ENCODE data around the gene GRAMD2A.

The GRAMD2A gene

GRCh38 chr15:72153269-72154000 lies 44.2 kb downstream of the GRAMD2A start:
- Histone ChIP-seq H3K4me3 (ENCODE audit: extremely low read depth, insufficient read depth, low read length, poor library complexity, severe bottlenecking) (no peak overlapping the region), H3K9me3 (ENCODE audit: control insufficient read depth, low read length) (no peaks in the 10 kb centered on the region), H3K27ac (ENCODE audit: low read depth, low read length, severe bottlenecking) (no peak overlapping the region), H3K36me3 (ENCODE audit: control insufficient read depth, insufficient read depth, low read length) (no peaks in the 10 kb centered on the region), H3K4me1 (ENCODE audit: control insufficient read depth, insufficient read depth, low read length, poor library complexity, severe bottlenecking) (peaks cover 6% of the 10 kb centered on the region)
- WGBS, 2 experiments (ENCODE audit: insufficient coverage in 2 of 2): 93 to 96% methylated on average over 3 to 4 of the region's 5 CpGs

- WGBS, 2 experiments (ENCODE audit: insufficient coverage in 2 of 2): 74 to 75% methylated on average over 1 to 2 of the region's 2 CpGs
- Histone ChIP-seq H3K4me3 (ENCODE audit: extremely low read depth, insufficient read depth, low read length, poor library complexity, severe bottlenecking) (no peak overlapping the region), H3K27ac (ENCODE audit: low read depth, low read length, severe bottlenecking) (no peak overlapping the region), H3K4me1 (ENCODE audit: control insufficient read depth, insufficient read depth, low read length, poor library complexity, severe bottlenecking) (no peaks in the 10 kb centered on the region), H3K36me3 (ENCODE audit: control insufficient read depth, insufficient read depth, low read length) (no peaks in the 10 kb centered on the region), H3K9me3 (ENCODE audit: control insufficient read depth, low read length) (no peaks in the 10 kb centered on the region)
Observed at GRCh38 chr15:72147418-72147817, 50.2 kb downstream of the GRAMD2A start.

GRCh38 chr15:72146934-72147333 lies 50.7 kb downstream of the GRAMD2A start:
- Histone ChIP-seq H3K9me3 (ENCODE audit: control insufficient read depth, low read length) (no peaks in the 10 kb centered on the region), H3K4me3 (ENCODE audit: extremely low read depth, insufficient read depth, low read length, poor library complexity, severe bottlenecking) (no peak overlapping the region), H3K27ac (ENCODE audit: low read depth, low read length, severe bottlenecking) (no peak overlapping the region), H3K4me1 (ENCODE audit: control insufficient read depth, insufficient read depth, low read length, poor library complexity, severe bottlenecking) (no peaks in the 10 kb centered on the region), H3K36me3 (ENCODE audit: control insufficient read depth, insufficient read depth, low read length) (no peaks in the 10 kb centered on the region)

GRCh38 chr15:72146221-72146620 lies 51.4 kb downstream of the GRAMD2A start:
- H3K36me3 ChIP-seq (ENCODE audit: control insufficient read depth, insufficient read depth, low read length): no peaks in the 10 kb centered on the region
- H3K4me1 ChIP-seq (ENCODE audit: control insufficient read depth, insufficient read depth, low read length, poor library complexity, severe bottlenecking): peaks cover 3% of the 10 kb centered on the region
- no peak overlapping the region for H3K4me3 ChIP-seq (ENCODE audit: extremely low read depth, insufficient read depth, low read length, poor library complexity, severe bottlenecking)
- H3K27ac ChIP-seq (ENCODE audit: low read depth, low read length, severe bottlenecking): no peak overlapping the region
- no peaks in the 10 kb centered on the region for H3K9me3 ChIP-seq (ENCODE audit: control insufficient read depth, low read length)
- WGBS, 2 experiments (ENCODE audit: insufficient coverage in 2 of 2): 93 to 94% methylated on average over 2 to 3 of the region's 3 CpGs

- peaks cover 3% of the 10 kb centered on the region for H3K4me1 ChIP-seq (ENCODE audit: control insufficient read depth, insufficient read depth, low read length, poor library complexity, severe bottlenecking)
- no peak overlapping the region for H3K4me3 ChIP-seq (ENCODE audit: extremely low read depth, insufficient read depth, low read length, poor library complexity, severe bottlenecking)
- no peaks in the 10 kb centered on the region for H3K36me3 ChIP-seq (ENCODE audit: control insufficient read depth, insufficient read depth, low read length)
- 88 to 92% methylated on average over 1 to 2 of the region's 4 CpGs for WGBS, 2 experiments (ENCODE audit: insufficient coverage in 2 of 2)
- no peak overlapping the region for H3K27ac ChIP-seq (ENCODE audit: low read depth, low read length, severe bottlenecking)
- no peaks in the 10 kb centered on the region for H3K9me3 ChIP-seq (ENCODE audit: control insufficient read depth, low read length)
Observed at GRCh38 chr15:72141171-72142084, 56.2 kb downstream of the GRAMD2A start.

GRCh38 chr15:72140088-72140487 lies 57.5 kb downstream of the GRAMD2A start:
- H3K9me3 ChIP-seq (ENCODE audit: control insufficient read depth, low read length): no peaks in the 10 kb centered on the region
- no peak overlapping the region for H3K4me3 ChIP-seq (ENCODE audit: extremely low read depth, insufficient read depth, low read length, poor library complexity, severe bottlenecking)
- no peak overlapping the region for H3K27ac ChIP-seq (ENCODE audit: low read depth, low read length, severe bottlenecking)
- no CpG with 5 or more reads among the region's 3 CpGs for WGBS, 2 experiments (ENCODE audit: insufficient coverage in 2 of 2)
- no peaks in the 10 kb centered on the region for H3K36me3 ChIP-seq (ENCODE audit: control insufficient read depth, insufficient read depth, low read length)
- peaks cover 3% of the 10 kb centered on the region for H3K4me1 ChIP-seq (ENCODE audit: control insufficient read depth, insufficient read depth, low read length, poor library complexity, severe bottlenecking)

- Histone ChIP-seq H3K36me3 (ENCODE audit: control insufficient read depth, insufficient read depth, low read length) (no peaks in the 10 kb centered on the region), H3K9me3 (ENCODE audit: control insufficient read depth, low read length) (no peaks in the 10 kb centered on the region), H3K4me3 (ENCODE audit: extremely low read depth, insufficient read depth, low read length, poor library complexity, severe bottlenecking) (no peak overlapping the region), H3K27ac (ENCODE audit: low read depth, low read length, severe bottlenecking) (no peak overlapping the region), H3K4me1 (ENCODE audit: control insufficient read depth, insufficient read depth, low read length, poor library complexity, severe bottlenecking) (peaks cover 3% of the 10 kb centered on the region)
- WGBS, 2 experiments (ENCODE audit: insufficient coverage in 2 of 2): 96% methylated on average over 4 of the region's 4 CpGs
Observed at GRCh38 chr15:72139667-72140066, 57.9 kb downstream of the GRAMD2A start.

- no peak overlapping the region for H3K4me3 ChIP-seq (ENCODE audit: extremely low read depth, insufficient read depth, low read length, poor library complexity, severe bottlenecking)
- peaks cover under 1% of the 10 kb centered on the region for H3K4me1 ChIP-seq (ENCODE audit: control insufficient read depth, insufficient read depth, low read length, poor library complexity, severe bottlenecking)
- H3K9me3 ChIP-seq (ENCODE audit: control insufficient read depth, low read length): no peaks in the 10 kb centered on the region
- H3K36me3 ChIP-seq (ENCODE audit: control insufficient read depth, insufficient read depth, low read length): no peaks in the 10 kb centered on the region
- H3K27ac ChIP-seq (ENCODE audit: low read depth, low read length, severe bottlenecking): no peak overlapping the region
- WGBS, 2 experiments (ENCODE audit: insufficient coverage in 2 of 2): 100% methylated on average over 1 of the region's 4 CpGs; no CpG with 5 or more reads in 1 of the 2 experiments
Observed at GRCh38 chr15:72136170-72137051, 61.2 kb downstream of the GRAMD2A start.

GRCh38 chr15:72135719-72136118 lies 61.9 kb downstream of the GRAMD2A start:
- 57 to 100% methylated on average over 1 of the region's 2 CpGs for WGBS, 2 experiments (ENCODE audit: insufficient coverage in 2 of 2)
- no peaks in the 10 kb centered on the region for H3K36me3 ChIP-seq (ENCODE audit: control insufficient read depth, insufficient read depth, low read length)
- no peak overlapping the region for H3K4me3 ChIP-seq (ENCODE audit: extremely low read depth, insufficient read depth, low read length, poor library complexity, severe bottlenecking)
- H3K9me3 ChIP-seq (ENCODE audit: control insufficient read depth, low read length): no peaks in the 10 kb centered on the region
- H3K27ac ChIP-seq (ENCODE audit: low read depth, low read length, severe bottlenecking): no peak overlapping the region
- no peaks in the 10 kb centered on the region for H3K4me1 ChIP-seq (ENCODE audit: control insufficient read depth, insufficient read depth, low read length, poor library complexity, severe bottlenecking)

- no peaks in the 10 kb centered on the region for H3K36me3 ChIP-seq (ENCODE audit: control insufficient read depth, insufficient read depth, low read length)
- no peaks in the 10 kb centered on the region for H3K9me3 ChIP-seq (ENCODE audit: control insufficient read depth, low read length)
- H3K4me3 ChIP-seq (ENCODE audit: extremely low read depth, insufficient read depth, low read length, poor library complexity, severe bottlenecking): no peak overlapping the region
- H3K27ac ChIP-seq (ENCODE audit: low read depth, low read length, severe bottlenecking): no peak overlapping the region
- 78 to 86% methylated on average over 1 of the region's 1 CpG for WGBS, 2 experiments (ENCODE audit: insufficient coverage in 2 of 2)
- H3K4me1 ChIP-seq (ENCODE audit: control insufficient read depth, insufficient read depth, low read length, poor library complexity, severe bottlenecking): no peaks in the 10 kb centered on the region
Observed at GRCh38 chr15:72133211-72133610, 64.4 kb downstream of the GRAMD2A start.

Data from mesodermal cell (in vitro differentiated cells).